HepG2 (cell line): ENCODE results near the gene CCL2. TPM values are rescaled to one million over a fixed set of nuclear protein-coding genes. Genes with fewer than 3 reads are reported as not detected.

Source experiments
- CBX5 ChIP-seq: sonication (generic); formaldehyde crosslinking; IDR thresholded peaks from 2 replicates; pipeline ENCODE4 v1.4.0; 2020; ENCODE audit warnings: missing genetic modification reagents, borderline replicate concordance
- IKZF5 ChIP-seq: IDR thresholded peaks from 2 replicates; pipeline ENCODE4 v1.6.1; 2018; ENCODE audit warnings: missing genetic modification reagents, mild to moderate bottlenecking, missing compliant biosample characterization
- KLF15 ChIP-seq: sonication (generic); formaldehyde crosslinking; IDR thresholded peaks from 2 replicates; pipeline ENCODE4 v1.8.1; 2023; ENCODE audit warnings: borderline replicate concordance, mild to moderate bottlenecking, inconsistent platforms, missing genetic modification reagents, mixed read lengths
- LRRFIP1 ChIP-seq: sonication (generic); formaldehyde crosslinking; conservative IDR thresholded peaks from 2 replicates; pipeline ENCODE4 v1.4.0; 2020; ENCODE audit warnings: missing genetic modification reagents
- MEIS1 ChIP-seq: sonication (generic); formaldehyde crosslinking; IDR thresholded peaks from 2 replicates; pipeline ENCODE4 v1.9.0; 2021; ENCODE audit warnings: mild to moderate bottlenecking, missing genetic modification reagents, moderate library complexity, borderline replicate concordance
- RXRB ChIP-seq: IDR thresholded peaks from 2 replicates; pipeline ENCODE4 v1.6.1; 2016; ENCODE audit warnings: borderline replicate concordance, missing genetic modification reagents, missing compliant biosample characterization
- SP140L ChIP-seq: sonication (generic); formaldehyde crosslinking; IDR thresholded peaks from 2 replicates; pipeline ENCODE4 v1.4.0; 2020; ENCODE audit warnings: missing genetic modification reagents, borderline replicate concordance
- SPEN ChIP-seq: sonication (generic); formaldehyde crosslinking; IDR thresholded peaks from 2 replicates; pipeline ENCODE4 v1.5.1; 2020; ENCODE audit warnings: low read depth, mild to moderate bottlenecking, missing genetic modification reagents
- STAT5B ChIP-seq: sonication (generic); formaldehyde crosslinking; IDR thresholded peaks from 2 replicates; pipeline ENCODE4 v1.4.0; 2020; ENCODE audit warnings: missing genetic modification reagents
- TP53 ChIP-seq: sonication (generic); formaldehyde crosslinking; conservative IDR thresholded peaks from 2 replicates; pipeline ENCODE4 v1.4.0; 2020; ENCODE audit warnings: missing genetic modification reagents
- ZNF121 ChIP-seq: sonication (generic); formaldehyde crosslinking; IDR thresholded peaks from 2 replicates; pipeline ENCODE4 v1.5.0; 2020; ENCODE audit warnings: mild to moderate bottlenecking, missing genetic modification reagents
- ZNF143 ChIP-seq: sonication (generic); formaldehyde crosslinking; IDR thresholded peaks from 2 replicates; pipeline ENCODE4 v1.4.0; 2020; ENCODE audit warnings: missing genetic modification reagents
- ZNF557 ChIP-seq: sonication (generic); formaldehyde crosslinking; IDR thresholded peaks from 2 replicates; pipeline ENCODE4 v1.4.0; 2020; ENCODE audit warnings: missing genetic modification reagents
- ZNF563 ChIP-seq: sonication (generic); formaldehyde crosslinking; IDR thresholded peaks from 2 replicates; pipeline ENCODE4 v1.8.0; 2022; ENCODE audit warnings: mild to moderate bottlenecking, moderate library complexity, missing genetic modification reagents
- polyA plus RNA-seq, 8 experiments: library from polyadenylated mRNA; depleted of rRNA in 3 of 8; stranded (reverse) in 7 of 8; unstranded in 1 of 8; fragments of >200 nt; fragmentation: Illumina TruSeq in 4 of 8; extraction: Trizol in 4 of 8; gene quantifications; 2 replicates each; pipeline versions ENCODE4 v1.2.1 to v1.2.3, GENCODE V29; 2011 to 2016; ENCODE audit warnings: low read depth in 4 of 8, missing spikeins in 1 of 8, mixed read lengths in 1 of 8; ENCODE audit not compliant: insufficient read depth in 1 of 8
- total RNA-seq, 5 experiments: library from RNA; depleted of rRNA; stranded (reverse); fragments of >200 nt; fragmentation: Illumina TruSeq; extraction: Trizol; gene quantifications; 2 replicates each; pipeline ENCODE4 v1.2.3, GENCODE V29; 2016; ENCODE audit warnings: low read depth in 1 of 5

Gene CCL2
- total and polyA plus RNA-seq, 2 of the 13 experiments (the other 11 are each of a cell fraction or from before 2014, with no cell fraction given): not detected

- TF ChIP-seq ZNF557 (no peak), ZNF121 (no peak), CBX5 (CRISPR knock-in tag) (no peak), LRRFIP1 (CRISPR knock-in tag) (no peak), SP140L (no peak), KLF15 (CRISPR knock-in tag) (no peak), ZNF143 (CRISPR knock-in tag) (no peak), TP53 (no peak), ZNF563 (no peak), STAT5B (no peak), SPEN (CRISPR knock-in tag) (no peak), IKZF5 (CRISPR knock-in tag) (no peak), RXRB (CRISPR knock-in tag) (no peak), MEIS1 (CRISPR knock-in tag) (no peak)
- TF ChIP-seq, all 625 proteins: peak for 0
Measured at GRCh38 chr17:34299027-34299426, 43.9 kb downstream of the CCL2 start (continued).
